Hippocampal formation (tissue), 2 donors: ENCODE data around the gene KRT40.

Experiments
- DNase-seq, 2 donors: peaks; one replicate each; lab custom pipeline; 2025; lab: John Stamatoyannopoulos, UW

Gene KRT40

GRCh38 chr17:40996829-40997228, 12.7 kb upstream of the KRT40 start:
- no peak for DNase-seq

DNA sequence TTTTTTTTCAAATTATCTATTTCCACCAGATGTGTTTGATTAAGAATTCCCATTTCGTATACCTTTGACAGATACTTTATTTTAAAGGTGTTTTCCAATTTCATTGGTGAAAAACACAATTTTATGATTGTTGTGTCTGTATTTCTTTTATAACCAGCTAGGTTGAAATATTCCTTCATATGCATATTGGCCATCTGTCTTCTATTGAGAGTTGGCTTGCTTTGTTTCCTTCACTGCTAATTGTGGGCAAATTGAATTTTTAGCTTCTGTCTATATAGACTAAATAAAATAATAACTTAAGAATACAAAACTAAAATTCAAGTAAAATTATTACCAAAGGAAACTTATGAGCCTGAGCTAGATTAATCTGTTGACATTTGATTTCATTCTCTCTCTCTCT, 11.0 kb upstream of the KRT40 start:
- no peak for DNase-seq

- no peak for DNase-seq
Measured at GRCh38 chr17:40993839-40994238, 9.7 kb upstream of the KRT40 start, which contains the start of gene KRTAP3-3. Gene KRTAP3-3 (minus strand): TSS chr17:40994164. CDS start chr17:40994097, 67 bp downstream.

- DNase-seq, result no peak
Measured at GRCh38 chr17:40993084-40993483, 9.0 kb upstream of the KRT40 start.

GRCh38 chr17:40992666-40993065, 8.5 kb upstream of the KRT40 start:
- DNase-seq, result no peak

- DNase-seq, result no peak
Measured at GRCh38 chr17:40986920-40987319, 2.8 kb upstream of the KRT40 start.

- DNase-seq, result no peak
Measured at GRCh38 chr17:40981115-40981514, 3.0 kb downstream of the KRT40 start.

DNA sequence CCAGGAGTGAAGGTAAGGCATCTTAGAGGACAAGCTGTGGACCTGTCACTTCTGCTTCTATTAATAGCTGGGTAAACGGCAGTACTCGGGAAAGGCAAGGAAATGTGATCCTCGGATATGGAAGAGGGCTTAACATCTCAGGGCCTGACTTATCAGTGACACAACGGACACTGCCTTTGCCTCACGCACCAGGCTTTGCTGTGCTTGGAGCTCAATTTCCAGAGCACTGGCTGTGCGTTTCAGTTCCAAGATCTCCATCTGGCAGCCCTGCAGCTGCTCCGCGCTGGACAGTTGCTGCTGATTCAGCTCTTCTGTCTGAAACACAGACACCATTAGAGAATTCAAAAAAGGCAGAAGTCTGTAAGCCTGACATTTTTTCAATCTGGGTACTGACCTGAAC, 3.5 kb downstream of the KRT40 start:
- peak; percentile 6 to 37 for DNase-seq

DNA sequence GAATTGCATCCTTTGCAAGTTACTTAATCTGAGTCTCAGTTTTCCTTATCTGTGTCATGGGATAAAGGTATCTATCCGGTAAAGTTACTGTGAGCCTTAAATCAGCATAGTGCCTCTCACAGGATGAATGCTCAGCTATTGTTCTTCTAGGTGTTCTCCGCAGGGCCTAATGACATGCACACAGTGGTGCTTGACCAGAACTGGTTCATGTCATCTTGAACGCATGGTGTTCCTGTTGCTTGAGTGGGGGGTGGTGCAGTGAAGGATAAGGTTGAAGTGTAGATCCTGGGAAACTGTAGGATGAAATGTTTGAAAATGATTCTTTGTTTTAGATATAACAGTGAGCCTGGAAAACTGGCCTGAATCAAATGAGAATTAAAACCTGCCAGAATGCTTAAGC, 4.0 kb downstream of the KRT40 start:
- no peak for DNase-seq

- DNase-seq, result no peak
Measured at GRCh38 chr17:40978575-40979151, 5.5 kb downstream of the KRT40 start.

DNA sequence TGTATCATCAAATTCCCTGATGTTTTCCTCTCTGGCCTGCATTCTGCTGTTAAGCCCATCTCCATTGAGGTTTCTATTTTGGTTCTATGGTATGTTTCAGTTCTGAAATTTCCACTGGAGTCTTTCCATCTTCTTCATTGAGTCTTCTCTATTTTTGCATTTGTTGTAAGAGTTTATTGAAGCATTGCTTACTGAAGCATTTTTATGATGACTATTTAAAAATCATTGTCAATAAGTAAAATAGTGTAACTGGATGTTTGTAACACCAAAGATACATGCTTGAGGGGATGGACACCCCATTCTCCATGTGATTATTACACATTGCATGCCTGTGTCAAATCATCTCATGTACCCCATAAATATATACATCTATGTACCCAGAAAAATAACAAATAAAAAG, 8.6 kb downstream of the KRT40 start:
- no peak for DNase-seq

GRCh38 chr17:40974366-40974765, 9.8 kb downstream of the KRT40 start:
- no peak for DNase-seq

GRCh38 chr17:40967582-40967981, 16.5 kb downstream of the KRT40 start:
- no peak for DNase-seq

- no peak for DNase-seq
Measured at GRCh38 chr17:40966848-40967247, 17.3 kb downstream of the KRT40 start, which contains the start of gene KRT39. Gene KRT39 (minus strand): TSS chr17:40966948. CDS start chr17:40966856, 92 bp downstream.

DNA sequence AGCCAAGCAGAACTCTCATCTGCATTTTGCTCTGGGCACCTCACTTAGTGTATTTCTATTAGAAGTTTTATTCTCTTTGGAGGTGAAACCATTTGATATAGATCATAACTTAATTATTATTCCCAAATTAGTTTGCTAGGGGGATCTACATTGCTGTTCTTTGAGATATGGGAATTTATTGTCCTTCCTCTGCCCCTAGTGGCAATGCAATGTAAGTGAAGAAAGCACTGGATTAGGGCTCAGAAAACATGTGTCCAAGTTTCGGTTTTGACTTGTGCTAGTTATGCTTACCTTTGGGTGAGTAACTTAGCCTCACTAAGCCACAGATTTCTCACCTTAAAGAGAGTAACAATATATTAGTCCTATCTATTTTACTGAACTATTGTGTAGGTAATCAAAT, 20.3 kb downstream of the KRT40 start:
- DNase-seq, result no peak

- no peak for DNase-seq
Measured at GRCh38 chr17:40962059-40962561, 22.0 kb downstream of the KRT40 start.

DNA sequence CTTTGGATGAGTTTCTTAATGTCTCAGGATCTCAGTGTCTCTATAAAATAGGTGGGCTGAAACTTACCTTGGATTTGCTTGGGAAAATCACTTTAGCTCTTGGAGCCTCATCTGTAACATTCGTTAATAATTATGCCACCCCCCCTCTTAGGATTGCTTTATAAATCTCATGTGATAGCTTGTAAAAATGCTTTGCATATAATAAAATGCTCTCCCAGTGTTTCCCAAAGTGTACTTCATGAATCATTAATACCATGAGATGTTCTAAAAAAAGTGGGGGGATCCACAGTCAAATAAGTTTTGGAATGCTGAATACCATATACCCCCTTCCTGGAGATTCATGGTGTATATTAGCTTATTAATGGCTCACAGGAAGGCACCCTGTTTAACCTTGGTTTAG, 22.5 kb downstream of the KRT40 start:
- no peak for DNase-seq

DNA sequence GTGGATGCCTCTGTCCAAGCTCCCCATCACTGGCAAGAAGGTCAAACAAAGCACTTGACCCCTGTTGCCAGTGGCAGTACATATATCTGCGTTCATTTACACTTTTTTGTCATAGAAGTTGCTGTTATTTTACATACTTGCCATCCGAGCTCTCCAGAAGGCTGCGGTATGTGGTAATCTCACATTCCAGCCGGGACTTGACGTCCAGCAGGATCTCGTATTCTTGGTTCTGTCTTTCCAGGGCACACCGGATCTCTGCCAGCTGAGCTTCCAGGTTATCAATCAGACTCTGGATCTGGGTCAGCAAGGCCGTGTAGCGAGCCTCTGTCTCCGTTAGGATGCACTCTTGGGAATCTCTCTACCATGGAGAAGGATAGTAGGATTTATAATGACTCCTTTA, 24.0 kb downstream of the KRT40 start:
- no peak for DNase-seq

DNA sequence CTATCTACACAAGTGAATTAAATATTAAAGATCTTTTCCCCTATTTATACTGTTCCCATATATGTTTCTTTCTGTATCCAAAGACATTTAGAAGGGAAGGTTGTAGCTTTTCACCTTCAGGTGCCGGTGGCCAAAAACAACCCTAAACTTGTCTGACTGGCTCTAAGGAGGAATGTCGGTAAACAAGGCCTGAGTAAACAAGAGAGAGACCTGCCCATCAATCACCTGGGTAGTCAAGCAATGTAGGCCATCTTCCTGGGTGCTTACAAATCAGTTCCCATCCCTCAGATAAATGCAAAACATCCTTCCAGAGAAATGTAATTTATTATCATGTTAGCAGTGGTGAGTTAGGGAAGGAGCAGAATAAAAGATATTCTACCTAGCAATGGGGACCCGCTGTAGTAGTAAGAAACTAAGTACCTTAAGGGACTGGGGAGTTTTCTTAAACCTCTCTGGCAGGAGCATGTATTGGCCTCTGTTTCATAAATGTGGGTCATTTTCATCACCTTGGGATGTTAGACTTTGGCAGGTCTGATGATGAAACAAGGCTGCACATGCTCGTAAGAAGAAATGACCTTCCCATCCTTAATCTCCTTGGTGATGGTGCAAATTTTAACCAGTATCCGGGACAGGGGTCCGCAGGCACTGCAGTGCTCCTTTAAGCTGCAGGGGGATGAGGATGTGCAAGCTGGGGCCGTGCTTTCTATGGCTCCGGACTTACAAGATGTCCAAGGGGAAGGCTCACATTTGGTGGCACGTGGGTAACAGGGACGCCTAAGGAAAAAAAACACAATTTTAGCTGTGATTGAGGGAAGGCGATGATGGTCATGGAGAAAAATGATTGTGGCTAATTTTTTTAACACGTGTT, 25.8 kb downstream of the KRT40 start:
- no peak for DNase-seq

DNA sequence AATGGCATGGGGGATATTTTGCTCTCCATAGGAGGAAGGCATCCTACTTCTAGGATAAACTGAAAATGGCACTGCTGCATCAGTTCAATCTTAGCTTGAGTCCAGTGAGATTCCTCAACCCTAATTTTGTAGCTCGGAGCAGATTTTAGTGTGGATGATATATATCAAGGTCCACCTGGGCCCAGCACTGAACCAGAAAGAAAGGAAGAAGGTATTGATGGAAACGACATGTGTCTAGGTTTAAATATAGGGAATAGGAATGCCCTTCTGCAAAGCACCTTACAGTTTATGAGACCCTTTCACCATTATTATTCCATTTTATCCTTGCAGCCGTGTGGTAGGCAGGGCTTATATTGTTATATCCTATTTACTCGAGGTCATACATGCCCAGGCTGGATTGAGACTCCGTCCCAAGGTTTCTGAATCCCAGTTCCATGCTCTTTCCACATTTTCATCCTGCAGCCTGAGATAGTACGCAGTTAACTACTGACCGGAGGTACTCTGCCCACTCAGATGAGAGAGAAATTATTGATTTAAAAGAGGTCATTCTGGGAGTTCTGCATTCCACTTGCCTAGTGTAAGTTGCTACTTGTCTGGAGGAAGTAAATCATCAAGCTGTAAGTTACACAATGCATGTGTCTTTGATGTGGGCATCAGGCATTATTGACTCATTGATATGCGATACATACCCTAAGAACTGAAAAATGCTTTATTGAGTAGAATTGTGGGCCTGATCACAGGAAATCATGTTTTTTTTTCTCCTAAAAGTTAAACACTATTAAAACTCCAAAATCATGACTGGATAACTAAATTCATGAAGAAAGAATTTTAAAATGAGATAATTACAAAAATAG, 27.5 kb downstream of the KRT40 start:
- DNase-seq, result no peak

- no peak for DNase-seq
Measured at GRCh38 chr17:40953881-40954280, 30.2 kb downstream of the KRT40 start.

- no peak for DNase-seq
Measured at GRCh38 chr17:40952661-40953060, 31.5 kb downstream of the KRT40 start.
